Lower leg skin (tissue), 3 donors: ENCODE measurements around the gene ASCC1.

Experiments used
- CTCF ChIP-seq, 3 donors: fragments of 450-650 bp; IDR thresholded peaks; one replicate each; pipeline ENCODE4 v1.5.1; 2016; ENCODE audit warnings: antibody characterized with exemption in 3 of 3, mild to moderate bottlenecking in 3 of 3, moderate library complexity in 2 of 3
- POLR2A ChIP-seq, 2 donors: fragments of 450-650 bp; IDR thresholded peaks; one replicate each; pipeline ENCODE4 v1.6.1; 2016 to 2017; ENCODE audit warnings: antibody characterized with exemption in 2 of 2, mild to moderate bottlenecking in 1 of 2, moderate library complexity in 1 of 2

GRCh38 chr10:72124381-72124780, 91.7 kb downstream of the ASCC1 start:
- TF ChIP-seq CTCF (IDR thresholded peaks at IDR 0.05) = no peak
- TF ChIP-seq POLR2A (IDR thresholded peaks at IDR 0.05) = no peak
